Measurements from ENCODE around the gene CDIPT.
"Not testable (repeated sequence)": the region's sequence is repeated elsewhere in the genome, so short reads cannot be mapped to it uniquely, and the experiment has no call there.

CDIPT gene

GRCh38 chr16:29857133-29857760 is 5.8 kb downstream of the CDIPT start:
- no peak for DNase-seq

- DNase-seq = no peak
These were observed 8.4 kb downstream of the CDIPT start for GRCh38 chr16:29854520-29855100.

- DNase-seq = no peak
These were observed 10.4 kb downstream of the CDIPT start for GRCh38 chr16:29852654-29853053.

GRCh38 chr16:29850998-29851397 is 12.0 kb downstream of the CDIPT start:
- no peak for DNase-seq

GRCh38 chr16:29849505-29849904 is 13.5 kb downstream of the CDIPT start:
- DNase-seq = no peak

GRCh38 chr16:29848420-29849297 is 14.4 kb downstream of the CDIPT start:
- DNase-seq = peak; percentile 84

- DNase-seq = no peak
These were observed 17.4 kb downstream of the CDIPT start for GRCh38 chr16:29845656-29846055.

- no peak for DNase-seq
These were observed 18.3 kb downstream of the CDIPT start for GRCh38 chr16:29844575-29845331.

- DNase-seq = no peak
These were observed 19.1 kb downstream of the CDIPT start for GRCh38 chr16:29843931-29844330.

- no peak for DNase-seq
These were observed 20.2 kb downstream of the CDIPT start for GRCh38 chr16:29842732-29843346.

- no peak for DNase-seq
These were observed 21.4 kb downstream of the CDIPT start for GRCh38 chr16:29841631-29842030.

- no peak for DNase-seq
These were observed 22.8 kb downstream of the CDIPT start for GRCh38 chr16:29840240-29840639.

GRCh38 chr16:29839822-29840221 is 23.2 kb downstream of the CDIPT start:
- no peak for DNase-seq

- no peak for DNase-seq
These were observed 25.2 kb downstream of the CDIPT start for GRCh38 chr16:29837841-29838240.

GRCh38 chr16:29836623-29837022 is 26.4 kb downstream of the CDIPT start:
- no peak for DNase-seq

GRCh38 chr16:29835926-29836325 is 27.1 kb downstream of the CDIPT start:
- no peak for DNase-seq

- no peak for DNase-seq
These were observed 28.9 kb downstream of the CDIPT start for GRCh38 chr16:29834079-29834478.

GRCh38 chr16:29833219-29833618 is 29.8 kb downstream of the CDIPT start:
- not testable (repeated sequence) for DNase-seq

GRCh38 chr16:29831490-29831889 is 31.5 kb downstream of the CDIPT start:
- DNase-seq = no peak

- no peak for DNase-seq
These were observed 32.3 kb downstream of the CDIPT start for GRCh38 chr16:29830774-29831173.

GRCh38 chr16:29826342-29826695 is 36.7 kb downstream of the CDIPT start:
- DNase-seq = no peak

GRCh38 chr16:29825145-29826044 is 37.6 kb downstream of the CDIPT start:
- no peak for DNase-seq

All from activated CD4-positive, alpha-beta T cell treated with anti-CD3 and anti-CD28 coated beads, Interleukin-2, amount 50 U/mL, for 1 hour (primary cell).